ENCODE data around the gene GALNT1.

DNA sequence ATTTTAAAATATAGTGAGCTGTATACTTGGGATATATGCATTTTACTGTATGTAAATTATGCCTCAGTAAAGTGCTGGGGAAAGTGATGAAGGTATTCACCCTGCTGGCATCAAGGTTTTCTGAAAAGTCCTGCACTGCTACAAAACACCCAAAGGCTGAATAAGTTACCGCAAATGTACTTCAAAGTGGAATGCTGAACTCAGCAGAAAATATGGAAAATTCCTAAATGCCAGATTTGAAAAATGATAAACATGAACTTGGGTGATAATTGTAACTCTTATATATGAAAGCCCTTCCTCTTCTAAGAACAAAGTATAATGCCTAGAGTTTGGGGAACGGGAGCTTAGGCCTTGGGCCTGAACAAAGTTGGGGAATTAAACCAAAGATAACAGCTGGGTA, 133.0 kb downstream of the GALNT1 start:
- TF ChIP-seq FOXM1 (IDR thresholded peaks at IDR 0.05; ENCODE audit: borderline replicate concordance): no peak
- TF ChIP-seq BHLHE40 (IDR thresholded peaks at IDR 0.05; ENCODE audit: borderline replicate concordance): no peak
- TF ChIP-seq FOXA1 (IDR thresholded peaks at IDR 0.05): no peak
- TF ChIP-seq ELF4 (IDR thresholded peaks at IDR 0.05): no peak
- TF ChIP-seq L3MBTL2 (conservative IDR thresholded peaks at IDR 0.05): no peak
- no peak for TF ChIP-seq SP1 (IDR thresholded peaks at IDR 0.05)
- TF ChIP-seq FOXK2 (IDR thresholded peaks at IDR 0.05): no peak
- no peak for TF ChIP-seq HDGF (IDR thresholded peaks at IDR 0.05; ENCODE audit: borderline replicate concordance)
- TF ChIP-seq, protein P1, sequence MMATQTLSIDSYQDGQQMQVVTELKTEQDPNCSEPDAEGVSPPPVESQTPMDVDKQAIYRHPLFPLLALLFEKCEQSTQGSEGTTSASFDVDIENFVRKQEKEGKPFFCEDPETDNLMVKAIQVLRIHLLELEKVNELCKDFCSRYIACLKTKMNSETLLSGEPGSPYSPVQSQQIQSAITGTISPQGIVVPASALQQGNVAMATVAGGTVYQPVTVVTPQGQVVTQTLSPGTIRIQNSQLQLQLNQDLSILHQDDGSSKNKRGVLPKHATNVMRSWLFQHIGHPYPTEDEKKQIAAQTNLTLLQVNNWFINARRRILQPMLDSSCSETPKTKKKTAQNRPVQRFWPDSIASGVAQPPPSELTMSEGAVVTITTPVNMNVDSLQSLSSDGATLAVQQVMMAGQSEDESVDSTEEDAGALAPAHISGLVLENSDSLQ (IDR thresholded peaks at IDR 0.05): no peak
- no peak for TF ChIP-seq ARNT (IDR thresholded peaks at IDR 0.05)
- no peak for TF ChIP-seq SUZ12 (IDR thresholded peaks at IDR 0.05)
- no peak for TF ChIP-seq ZNF384 (IDR thresholded peaks at IDR 0.05)
- TF ChIP-seq NFRKB (IDR thresholded peaks at IDR 0.05): no peak
